Adrenal gland (tissue), 19 donors: ENCODE measurements around the gene ENC1. TPM values are rescaled to one million over a fixed set of nuclear protein-coding genes. Genes with fewer than 3 reads are reported as not detected.

ENCODE experiments used
- DNase-seq, 7 donors: peaks; one replicate each; pipeline ENCODE4 v3.0.0-alpha.2; 2019 to 2020
- H3K27ac ChIP-seq, 5 donors: fragments of 200-600 bp; sonication (generic) in 4 of 5; 1 replicate in 3 of 5; 2 replicates in 2 of 5; pipeline versions ENCODE4 v1.5.1 to v1.8.0; 2016 to 2020; ENCODE audit warnings: mild to moderate bottlenecking in 1 of 5
- H3K27me3 ChIP-seq: fragments of 200-600 bp; 2 replicates; pipeline ENCODE4 v1.8.0; 2021
- H3K36me3 ChIP-seq, 2 donors: fragments of 200-600 bp; replicated peaks in 1 of 2; 1 replicate in 1 of 2; 2 replicates in 1 of 2; pipeline versions ENCODE4 v1.5.1 to v1.8.0; 2018 to 2022
- H3K4me1 ChIP-seq, 2 donors: fragments of 200-600 bp; replicated peaks in 1 of 2; 1 replicate in 1 of 2; 2 replicates in 1 of 2; pipeline versions ENCODE4 v1.5.1 to v1.8.0; 2018 to 2021
- H3K4me3 ChIP-seq, 4 donors: fragments of 200-600 bp; sonication (generic) in 3 of 4; one replicate each; pipeline ENCODE4 v1.5.1; 2016 to 2018
- H3K9me3 ChIP-seq, 3 donors: fragments of 200-600 bp; sonication (generic) in 1 of 3; replicated peaks in 1 of 3; 1 replicate in 2 of 3; 2 replicates in 1 of 3; pipeline versions ENCODE4 v1.5.1 to v1.8.0; 2016 to 2021
- POLR2A ChIP-seq, 2 donors: fragments of 450-650 bp; IDR thresholded peaks; one replicate each; pipeline ENCODE4 v1.6.1; 2017; ENCODE audit warnings: antibody characterized with exemption in 2 of 2, mild to moderate bottlenecking in 2 of 2, moderate library complexity in 1 of 2
- WGBS, 4 donors: extraction: QIAGEN DNeasy Blood & Tissue Kit in 2 of 4; methylation state at CpG; one replicate each; pipeline versions ENCODE4 v1.1.5 to v1.1.7; 2013 to 2017; 5-methylcytosine and 5-hydroxymethylcytosine counted together
- intact Hi-C, 2 donors: fragments of 100-400 bp; cut with DNase I; formaldehyde crosslinking; loops; one replicate each; pipeline versions ENCODE4 v1.14.1 to v1.15.0; 2022 to 2023
- long read RNA-seq, 10 donors: library from polyadenylated mRNA in 3 of 10; unstranded in 2 of 10; stranded (forward) in 1 of 10; transcript quantifications; one replicate each; pipeline ENCODE4 v2.0.0 and lab custom pipeline, GENCODE V29; 2021 to 2026
- polyA plus RNA-seq, 3 donors: library from polyadenylated mRNA; stranded (reverse); fragments of 200-250 nt in 2 of 3; fragments of 350-450 nt in 1 of 3; fragmentation: Illumina TruSeq in 1 of 3; extraction: RNeasy Lipid Tissue Mini Kit (QIAGEN cat#74804) in 1 of 3; gene quantifications; one replicate each; pipeline ENCODE4 v1.2.3, GENCODE V29; 2013 to 2014
- total RNA-seq, 9 donors: library from RNA; depleted of rRNA in 4 of 9; stranded (reverse); fragments of >200 nt in 4 of 9; fragments of 120-200 nt in 1 of 9; fragmentation: NEBNext Ultra II Directional in 1 of 9; extraction: Animal tissue kit (Norgen Biotek cat#: 25700) in 1 of 9; gene quantifications; one replicate each; pipeline versions ENCODE4 v1.1.0 to v1.2.4, GENCODE V29; 2013 to 2023
- TF ChIP-seq, protein P1 (sequence below), 6 experiments: fragments of 450-650 bp in 4 of 6; fragments of 200-600 bp in 2 of 6; sonication (generic) in 1 of 6; IDR thresholded peaks; 1 replicate in 5 of 6; 2 replicates in 1 of 6; pipeline versions ENCODE4 v1.5.1 to v1.8.0; 2016 to 2021; ENCODE audit warnings: antibody characterized with exemption in 6 of 6, mild to moderate bottlenecking in 2 of 6, moderate library complexity in 1 of 6
- donor health status: healthy with polysubstance abuse.
- donor health status: Bipolar disorder and iron deficiency.
- donor health status: DM: yes; HTN: yes; CAD: no.
- donor health status: DM: no; HTN: no; CAD: no.
- donor health status: DM: no; HTN: no; CAD: no.
- donor health status: DM: yes; HTN: yes; CAD: no.

Gene ENC1, protein sequence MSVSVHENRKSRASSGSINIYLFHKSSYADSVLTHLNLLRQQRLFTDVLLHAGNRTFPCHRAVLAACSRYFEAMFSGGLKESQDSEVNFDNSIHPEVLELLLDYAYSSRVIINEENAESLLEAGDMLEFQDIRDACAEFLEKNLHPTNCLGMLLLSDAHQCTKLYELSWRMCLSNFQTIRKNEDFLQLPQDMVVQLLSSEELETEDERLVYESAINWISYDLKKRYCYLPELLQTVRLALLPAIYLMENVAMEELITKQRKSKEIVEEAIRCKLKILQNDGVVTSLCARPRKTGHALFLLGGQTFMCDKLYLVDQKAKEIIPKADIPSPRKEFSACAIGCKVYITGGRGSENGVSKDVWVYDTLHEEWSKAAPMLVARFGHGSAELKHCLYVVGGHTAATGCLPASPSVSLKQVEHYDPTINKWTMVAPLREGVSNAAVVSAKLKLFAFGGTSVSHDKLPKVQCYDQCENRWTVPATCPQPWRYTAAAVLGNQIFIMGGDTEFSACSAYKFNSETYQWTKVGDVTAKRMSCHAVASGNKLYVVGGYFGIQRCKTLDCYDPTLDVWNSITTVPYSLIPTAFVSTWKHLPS
- total RNA-seq (10 to 100 TPM in 3 of 9 donors, 1 to 10 TPM in 6; 2.1 to 48.7 (median 5.1) TPM), polyA plus RNA-seq (1 to 10 TPM; 2.7 to 3.4 (median 2.9) TPM)
- long read RNA-seq, donor 1, full-length matches to known transcripts, result 2 of 14 reads
- long read RNA-seq, donor 1, partial matches to known transcripts, result 12 of 14 reads
- long read RNA-seq, donor 1, other reads (novel, unspliced or antisense), result 0 of 14 reads
- long read RNA-seq, donor 2, full-length matches to known transcripts, result 3 of 10 reads
- long read RNA-seq, donor 2, partial matches to known transcripts, result 7 of 10 reads
- long read RNA-seq, donor 2, other reads (novel, unspliced or antisense), result 0 of 10 reads
- long read RNA-seq, donor 3, full-length matches to known transcripts, result 16 of 51 reads
- long read RNA-seq, donor 3, partial matches to known transcripts, result 35 of 51 reads
- long read RNA-seq, donor 3, other reads (novel, unspliced or antisense), result 0 of 51 reads
- long read RNA-seq, donor 4, result 0 reads
- long read RNA-seq, donor 5, result 0 reads
- long read RNA-seq, donor 6, full-length matches to known transcripts, result 1 of 1 reads
- long read RNA-seq, donor 6, partial matches to known transcripts, result 0 of 1 reads
- long read RNA-seq, donor 6, other reads (novel, unspliced or antisense), result 0 of 1 reads
- long read RNA-seq, donor 7, full-length matches to known transcripts, result 1 of 1 reads
- long read RNA-seq, donor 7, partial matches to known transcripts, result 0 of 1 reads
- long read RNA-seq, donor 7, other reads (novel, unspliced or antisense), result 0 of 1 reads
- long read RNA-seq, donor 8, full-length matches to known transcripts, result 9 of 34 reads
- long read RNA-seq, donor 8, partial matches to known transcripts, result 25 of 34 reads
- long read RNA-seq, donor 8, other reads (novel, unspliced or antisense), result 0 of 34 reads
- long read RNA-seq, donor 9, full-length matches to known transcripts, result 2 of 8 reads
- long read RNA-seq, donor 9, partial matches to known transcripts, result 6 of 8 reads
- long read RNA-seq, donor 9, other reads (novel, unspliced or antisense), result 0 of 8 reads
- long read RNA-seq, donor 10, full-length matches to known transcripts, result 2 of 7 reads
- long read RNA-seq, donor 10, partial matches to known transcripts, result 5 of 7 reads
- long read RNA-seq, donor 10, other reads (novel, unspliced or antisense), result 0 of 7 reads

DNA sequence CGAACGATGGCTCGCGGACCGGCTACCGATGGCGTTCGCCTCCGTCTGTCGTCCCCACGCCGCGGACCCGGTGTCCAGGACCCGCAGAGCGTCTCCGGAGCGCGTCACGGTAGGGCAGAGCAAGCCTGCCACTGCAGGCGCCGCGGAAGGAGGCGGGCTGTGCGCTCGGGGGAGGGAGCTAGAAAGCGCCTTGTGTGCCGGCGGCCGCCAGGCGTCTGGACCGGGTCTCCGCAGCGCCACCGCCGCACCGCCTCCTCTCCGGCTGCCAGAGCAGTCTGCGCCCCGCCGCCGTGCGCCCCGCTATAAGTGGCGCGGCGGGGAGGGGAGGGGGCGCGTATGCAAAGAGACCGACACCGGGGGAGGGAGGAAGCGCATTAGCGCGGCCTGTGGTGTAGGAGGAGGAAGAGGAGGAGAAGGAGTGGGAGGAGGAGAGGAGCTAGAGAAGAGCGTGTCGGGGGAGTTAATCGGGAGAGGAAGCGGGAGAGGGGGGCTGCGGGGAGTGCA is at the start of gene ENC1:
ENC1 (minus strand) TSS at position 279 of the 504 bp plus-strand sequence. CDS start 4,243 bp downstream, outside the sequence.
- Histone ChIP-seq H3K4me1 (peaks cover 3 to 29% of the 10 kb centered on the region in 2 donors), H3K9me3 (no peaks in the 10 kb centered on the region), H3K27me3 (no peaks in the 10 kb centered on the region), H3K4me3 (peak within 1 kb of the TSS; percentile 23 to 76 (median 50)), H3K36me3 (no peaks in the 10 kb centered on the region), H3K27ac (peak within 1 kb of the TSS; percentile 58 to 91 (median 67))
- peak; percentile 71 to 87 (median 80) for DNase-seq
- 1 to 4% (median 2%) methylated on average over 16 to 59 of the region's 59 CpGs for WGBS, 4 donors
- TF ChIP-seq POLR2A (IDR thresholded peaks at IDR 0.05), result peak; percentile 27 to 72
- TF ChIP-seq, protein P1, sequence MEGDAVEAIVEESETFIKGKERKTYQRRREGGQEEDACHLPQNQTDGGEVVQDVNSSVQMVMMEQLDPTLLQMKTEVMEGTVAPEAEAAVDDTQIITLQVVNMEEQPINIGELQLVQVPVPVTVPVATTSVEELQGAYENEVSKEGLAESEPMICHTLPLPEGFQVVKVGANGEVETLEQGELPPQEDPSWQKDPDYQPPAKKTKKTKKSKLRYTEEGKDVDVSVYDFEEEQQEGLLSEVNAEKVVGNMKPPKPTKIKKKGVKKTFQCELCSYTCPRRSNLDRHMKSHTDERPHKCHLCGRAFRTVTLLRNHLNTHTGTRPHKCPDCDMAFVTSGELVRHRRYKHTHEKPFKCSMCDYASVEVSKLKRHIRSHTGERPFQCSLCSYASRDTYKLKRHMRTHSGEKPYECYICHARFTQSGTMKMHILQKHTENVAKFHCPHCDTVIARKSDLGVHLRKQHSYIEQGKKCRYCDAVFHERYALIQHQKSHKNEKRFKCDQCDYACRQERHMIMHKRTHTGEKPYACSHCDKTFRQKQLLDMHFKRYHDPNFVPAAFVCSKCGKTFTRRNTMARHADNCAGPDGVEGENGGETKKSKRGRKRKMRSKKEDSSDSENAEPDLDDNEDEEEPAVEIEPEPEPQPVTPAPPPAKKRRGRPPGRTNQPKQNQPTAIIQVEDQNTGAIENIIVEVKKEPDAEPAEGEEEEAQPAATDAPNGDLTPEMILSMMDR (IDR thresholded peaks at IDR 0.05), result peak; percentile 24 to 75 (median 52)
- intact Hi-C loops, result loop anchor here (5.0 to 10.0 kb wide), 4 partner anchors 603 to 738 kb away; no protein-coding TSS in a partner anchor

DNA sequence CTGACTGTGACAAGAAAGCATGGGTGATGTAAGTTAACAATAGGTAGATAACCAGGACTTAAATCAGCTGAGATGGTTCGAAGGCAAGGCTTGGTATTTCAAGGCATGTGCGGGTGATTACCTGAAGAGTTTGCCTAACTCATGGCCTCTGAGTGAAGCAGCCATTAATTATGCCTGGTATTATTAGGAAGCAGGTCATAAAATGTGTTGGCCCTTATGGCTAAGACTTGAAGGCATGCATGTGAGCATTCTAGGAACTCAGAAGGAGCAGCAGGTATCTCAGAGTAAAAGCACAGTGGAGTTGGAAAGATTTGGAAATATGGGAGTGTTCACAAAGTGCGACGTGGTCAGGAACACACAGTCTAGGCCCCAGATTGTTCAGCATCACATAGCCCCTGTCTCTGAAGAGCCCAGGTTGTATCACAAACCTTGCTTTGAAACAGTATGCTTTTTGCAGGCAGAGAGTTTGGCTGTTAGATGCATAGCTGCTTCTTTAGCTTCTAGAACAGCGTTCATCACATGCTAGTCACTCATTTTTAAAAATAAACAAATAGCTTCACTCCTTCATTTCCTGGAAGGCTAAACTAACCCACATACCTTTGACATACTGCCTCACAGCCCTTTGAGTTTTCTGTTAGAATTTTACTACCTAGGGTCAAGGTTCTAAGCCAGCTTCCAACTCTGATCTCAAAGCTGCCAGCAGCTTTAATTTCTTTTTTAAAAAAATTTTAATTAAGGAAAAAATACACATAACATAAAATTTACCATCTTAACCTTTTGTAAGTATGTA is 46.6 kb upstream of the ENC1 start:
- no peak for DNase-seq

More for the DNA sequence above, 46.6 kb upstream of the ENC1 start:
- Histone ChIP-seq H3K4me3 (no peak overlapping the region), H3K36me3 (peaks cover 0 to 12% of the 10 kb centered on the region in 2 donors), H3K27ac (no peak overlapping the region), H3K27me3 (no peaks in the 10 kb centered on the region), H3K9me3 (no peaks in the 10 kb centered on the region), H3K4me1 (peaks cover 16% of the 10 kb centered on the region in 2 donors)
- WGBS, 4 donors, result 88 to 93% (median 90%) methylated on average over 5 of the region's 5 CpGs
- intact Hi-C loops, result no loop called here
- no peak for TF ChIP-seq POLR2A (IDR thresholded peaks at IDR 0.05)
- TF ChIP-seq, protein P1 (IDR thresholded peaks at IDR 0.05), result no peak
